Head of caudate nucleus (tissue), 42 donors: ENCODE measurements around the gene PRR12.

ENCODE experiments used
- DNase-seq, 42 donors: peaks; one replicate each; pipeline versions ENCODE4 v3.0.0 to v3.0.0-alpha.2; 2020 to 2021; ENCODE audit warnings: mixed read lengths in 7 of 42
- intact Hi-C: fragments of 100-400 bp; cut with DNase I; formaldehyde crosslinking; loops from one replicate; pipeline ENCODE4 v1.15.0; 2022

The PRR12 gene

DNA sequence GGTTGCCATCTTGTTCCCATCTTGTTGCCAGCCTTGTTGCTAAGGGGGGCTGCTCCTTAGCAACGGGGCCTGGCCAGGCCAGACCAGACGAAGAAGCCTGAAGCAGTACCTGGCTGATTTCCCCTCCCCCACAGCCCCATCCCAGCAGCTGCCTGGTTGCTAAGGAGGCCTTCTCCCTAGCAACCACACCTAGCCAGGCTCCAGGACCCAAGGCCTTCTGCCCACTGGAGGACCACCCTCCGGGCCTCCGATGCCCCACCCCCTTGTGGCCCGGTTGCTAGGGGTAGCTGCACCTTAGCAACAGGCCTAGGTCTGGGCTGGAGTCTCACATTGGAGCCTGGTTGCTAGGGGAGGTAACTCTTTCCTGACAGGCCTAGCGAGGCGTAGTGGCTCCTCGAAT is 6.0 kb upstream of the PRR12 start:
- intact Hi-C loops = no loop called here
- DNase-seq = peak in 10 of 42 donors; percentile 8 to 52 (median 29)

DNA sequence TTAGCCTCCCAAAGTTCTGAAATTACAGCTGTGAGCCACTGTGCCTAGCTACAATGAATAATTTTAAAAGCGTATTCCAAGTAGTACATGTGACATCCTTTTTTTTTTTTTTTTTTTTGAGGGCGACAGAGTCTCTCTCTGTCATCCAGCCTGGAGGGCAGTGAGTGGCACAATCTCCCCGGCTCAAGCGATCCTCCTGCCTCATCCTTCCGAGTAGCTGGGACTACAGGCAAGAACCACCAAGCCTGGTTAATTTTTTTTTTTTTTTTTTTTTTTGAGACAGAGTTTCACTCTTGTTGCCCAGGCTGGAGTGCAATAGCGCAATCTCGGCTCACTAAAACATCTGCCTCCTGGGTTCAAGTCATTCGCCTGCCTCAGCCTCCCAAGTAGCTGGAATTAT is 3.8 kb upstream of the PRR12 start:
- intact Hi-C loops = no loop called here
- no peak for DNase-seq

DNA sequence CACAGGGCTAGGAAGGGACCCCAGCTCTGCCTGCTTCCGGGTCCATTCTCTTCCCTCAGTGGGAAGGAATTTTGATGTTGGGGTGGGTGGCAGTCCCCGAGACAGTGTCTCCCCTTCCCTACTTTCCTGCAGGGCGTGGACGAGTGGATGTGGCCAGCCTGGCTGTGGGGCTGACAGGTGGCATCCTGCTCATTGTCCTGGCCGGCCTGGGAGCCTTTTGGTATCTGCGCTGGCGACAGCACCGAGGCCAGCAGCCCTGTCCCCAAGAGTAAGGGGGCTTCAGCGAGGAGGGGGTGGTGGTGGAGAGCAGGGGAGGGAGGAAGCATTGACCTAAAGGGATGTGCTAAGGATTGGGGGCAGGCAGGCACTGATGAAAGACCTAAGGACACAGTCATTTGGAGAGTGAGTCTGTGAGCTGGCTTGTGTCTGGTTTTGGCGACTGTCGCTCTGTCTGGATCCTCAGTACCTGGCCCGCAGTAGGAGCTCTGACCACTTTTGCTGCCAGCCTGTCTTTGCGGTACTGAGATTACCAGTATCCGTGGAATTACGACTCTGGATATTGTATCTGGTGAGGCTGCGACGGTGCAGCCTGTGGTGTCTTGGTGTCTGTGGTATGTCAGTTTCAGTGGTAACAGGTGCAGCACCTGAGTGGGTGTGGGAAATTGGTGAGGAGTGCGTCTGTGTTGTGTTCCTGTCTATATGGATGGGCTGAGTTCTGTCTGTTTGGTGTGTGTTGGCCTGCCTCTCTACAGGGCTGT is 2.4 kb upstream of the PRR12 start:
- no peak for DNase-seq
- intact Hi-C loops = no loop called here

DNA sequence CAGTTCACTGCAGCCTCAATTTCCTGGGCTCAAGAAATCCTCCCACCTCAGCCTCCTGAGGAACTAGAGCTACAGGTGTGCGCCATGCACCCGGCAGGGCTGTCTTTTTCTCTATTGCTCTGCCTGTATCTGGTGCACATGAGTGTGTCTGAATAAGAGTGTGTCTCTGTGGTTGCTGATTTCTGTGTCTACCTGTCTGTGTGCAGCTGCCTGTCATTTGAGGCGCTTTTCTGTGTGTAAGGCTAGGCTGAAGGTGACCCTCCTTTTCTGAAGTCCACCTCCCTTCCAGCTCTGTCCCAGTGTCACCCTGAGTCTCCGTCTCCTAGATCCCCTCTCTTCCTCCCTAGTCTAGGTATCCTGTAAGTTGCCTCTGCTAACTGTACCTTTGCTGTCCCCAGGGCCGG is 1.5 kb upstream of the PRR12 start:
- intact Hi-C loops = no loop called here
- no peak for DNase-seq

DNA sequence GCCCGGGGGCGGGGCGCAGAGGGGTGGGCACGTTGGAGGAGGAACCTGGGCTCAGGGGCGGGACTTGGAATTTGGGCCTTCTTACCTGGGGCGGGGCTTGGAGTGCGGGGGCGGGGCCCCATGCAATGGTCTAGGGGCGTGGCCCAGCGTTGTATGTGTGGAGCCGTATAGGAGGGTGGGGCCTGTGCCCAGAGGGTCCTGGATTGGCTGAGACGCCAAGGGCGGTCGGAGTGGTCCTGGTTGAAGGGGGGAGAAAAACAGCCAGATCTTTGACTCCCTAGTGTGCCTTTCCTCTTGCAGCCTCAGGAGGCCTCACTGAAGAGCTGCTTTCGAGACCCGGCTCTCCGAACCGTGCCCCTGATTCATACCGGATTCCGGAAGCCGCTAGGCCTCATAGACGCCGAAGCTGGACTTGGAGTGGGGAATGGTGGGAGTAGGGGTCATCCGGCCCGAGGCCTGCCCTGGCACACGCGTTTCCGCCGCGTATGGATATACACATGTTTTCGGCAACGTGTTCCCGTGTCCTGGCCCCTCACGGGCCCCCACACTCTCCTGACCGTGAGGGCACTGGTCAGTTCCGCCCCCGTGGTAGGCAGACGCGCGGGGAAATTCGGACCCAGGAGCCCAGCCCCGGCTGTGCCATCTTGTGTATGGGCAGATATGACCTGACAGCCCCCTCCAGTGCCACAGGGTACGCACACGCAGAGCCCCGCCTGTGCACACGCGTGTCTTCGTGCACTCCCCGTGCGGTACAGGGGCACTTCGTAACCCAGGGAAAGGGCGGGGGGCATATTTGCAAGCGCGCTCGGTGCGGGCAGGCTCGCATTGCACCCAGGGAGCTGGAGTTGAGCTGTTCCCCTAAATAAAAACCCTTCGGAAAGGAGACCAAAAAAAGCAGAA is 661 bp upstream of the PRR12 start:
- DNase-seq = peak; percentile 77 to 98 (median 92)
- intact Hi-C loops = loop anchor here (5.0 to 10.0 kb wide), 2 partner anchors 47 to 74 kb away; partner anchors contain the start of genes BCL2L12 and IRF3

DNA sequence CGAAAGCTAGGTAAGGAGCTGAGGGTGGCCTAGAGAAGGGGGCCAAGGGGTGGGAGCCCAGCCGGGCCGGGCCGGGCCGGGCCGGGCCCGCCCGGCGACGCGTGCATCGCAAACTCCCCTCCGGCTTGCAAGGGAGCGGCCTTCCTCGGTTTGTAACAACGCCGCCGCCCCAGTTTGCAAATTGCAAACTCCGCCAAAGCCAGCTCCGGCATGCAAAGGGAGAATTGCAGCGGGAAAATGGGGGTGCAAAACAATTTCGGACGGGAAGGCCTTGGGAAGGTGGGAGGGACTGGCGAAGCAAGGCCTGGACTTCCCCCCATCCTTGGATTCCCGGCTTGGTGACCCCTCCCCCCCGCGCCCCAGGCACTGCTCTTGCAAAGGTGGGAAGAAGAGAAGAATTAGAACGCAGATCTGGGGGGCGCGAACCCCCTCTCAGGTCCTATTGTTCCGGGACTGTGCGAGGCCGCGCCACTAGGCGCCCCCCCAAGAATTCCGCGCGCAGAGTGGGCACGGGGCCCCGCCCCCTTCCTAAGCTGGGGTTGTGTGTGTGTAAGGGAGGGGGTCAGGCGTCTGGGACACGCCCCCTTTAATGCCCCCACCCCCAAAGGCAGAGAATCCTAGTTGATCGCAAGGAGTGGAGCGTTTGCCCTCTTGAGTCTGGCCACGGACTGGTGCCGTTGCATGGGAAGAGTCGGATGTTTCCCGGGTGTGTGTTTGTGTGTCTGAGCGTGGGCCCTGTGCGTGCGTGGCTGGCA is 926 bp downstream of the PRR12 start:
- intact Hi-C loops = loop anchor here (5.0 to 10.0 kb wide), 2 partner anchors 45 to 73 kb away; partner anchors contain the start of genes BCL2L12 and IRF3
- peak in 40 of 42 donors; percentile 17 to 69 (median 48) for DNase-seq

DNA sequence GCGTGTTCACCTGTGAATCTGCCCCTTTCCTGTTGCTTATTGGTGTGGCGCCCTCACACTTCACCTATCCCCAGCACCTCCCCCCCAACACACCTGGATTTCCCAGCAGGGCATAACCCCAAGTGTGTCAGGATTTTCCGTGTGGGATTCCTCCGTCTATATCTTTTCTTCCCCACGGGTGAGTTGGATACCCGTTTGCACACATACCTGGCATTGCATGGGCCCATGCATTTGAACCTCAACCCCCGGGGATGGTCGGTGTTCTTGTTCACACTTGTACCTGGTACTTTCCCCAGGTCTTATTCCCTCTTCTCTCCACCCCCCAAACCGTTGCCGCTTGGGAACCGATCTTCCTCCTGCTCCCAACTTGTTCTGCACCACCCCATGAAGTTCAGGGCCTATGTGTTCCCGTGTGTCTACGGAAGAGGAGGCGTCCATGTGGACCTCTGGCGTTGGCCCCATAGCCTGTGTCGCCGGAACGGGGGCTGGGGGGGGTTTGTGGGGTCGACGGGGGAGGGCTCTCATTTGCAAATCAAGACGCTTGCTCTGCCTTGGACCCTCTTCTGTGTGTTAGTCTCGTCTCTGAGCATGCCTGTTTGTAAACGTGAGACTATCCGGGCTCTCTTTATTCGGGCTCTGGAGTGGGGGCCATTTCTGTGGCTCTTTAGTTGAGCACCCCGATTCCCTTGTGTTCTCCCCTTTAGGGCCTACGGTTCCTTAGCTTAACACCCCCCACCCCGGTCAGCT is 1.7 kb downstream of the PRR12 start:
- peak in 8 of 42 donors; percentile 14 to 45 (median 20) for DNase-seq
- intact Hi-C loops = loop anchor here (5.0 to 10.0 kb wide), 2 partner anchors 45 to 72 kb away; partner anchors contain the start of genes BCL2L12 and IRF3

DNA sequence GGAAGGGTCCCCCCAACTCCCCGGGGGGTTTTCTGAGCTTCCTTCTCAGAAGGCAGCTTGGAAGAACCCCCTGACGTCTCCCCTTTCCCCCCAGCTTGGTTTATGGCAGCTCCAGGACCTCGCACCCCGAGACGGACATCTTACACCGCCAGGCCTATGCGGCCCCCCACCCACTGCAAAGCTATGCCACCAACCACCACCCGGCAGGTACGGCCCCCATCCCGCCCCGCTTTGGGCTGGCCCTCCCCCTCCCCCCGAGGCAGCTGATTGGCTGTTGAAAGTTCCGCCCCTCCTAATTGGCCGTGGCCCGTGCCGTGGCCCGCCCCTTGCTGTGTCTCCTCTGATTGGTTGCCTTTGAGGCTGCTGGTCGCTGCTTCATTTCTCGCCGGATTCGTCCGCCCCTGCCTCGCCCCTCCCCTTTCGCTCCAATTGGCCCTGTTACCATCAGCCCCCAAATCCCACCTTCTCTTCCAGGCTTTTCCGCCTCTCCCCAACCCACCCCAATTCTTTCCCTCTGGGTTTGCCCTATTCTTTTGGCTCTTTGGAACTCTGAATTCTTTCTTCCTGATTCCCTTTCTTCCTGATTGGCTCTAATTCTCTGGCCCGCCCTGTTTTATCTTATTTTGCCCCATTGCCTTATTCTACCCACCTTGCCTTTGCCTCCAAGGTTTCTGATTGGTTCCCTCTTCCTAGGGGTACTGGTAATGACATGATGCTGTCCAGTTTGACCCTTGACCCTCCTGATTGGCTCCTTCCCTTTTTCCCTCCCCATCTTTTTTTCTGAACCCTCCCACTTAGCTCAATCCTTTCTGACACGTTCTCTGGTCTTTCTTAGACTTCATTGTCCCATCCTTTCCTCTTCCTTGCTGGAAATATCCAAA is 2.5 kb downstream of the PRR12 start:
- peak; percentile 93 to 98 (median 96) for DNase-seq
- intact Hi-C loops = loop anchor here (5.0 to 10.0 kb wide), 2 partner anchors 44 to 71 kb away; partner anchors contain the start of genes BCL2L12 and IRF3

DNA sequence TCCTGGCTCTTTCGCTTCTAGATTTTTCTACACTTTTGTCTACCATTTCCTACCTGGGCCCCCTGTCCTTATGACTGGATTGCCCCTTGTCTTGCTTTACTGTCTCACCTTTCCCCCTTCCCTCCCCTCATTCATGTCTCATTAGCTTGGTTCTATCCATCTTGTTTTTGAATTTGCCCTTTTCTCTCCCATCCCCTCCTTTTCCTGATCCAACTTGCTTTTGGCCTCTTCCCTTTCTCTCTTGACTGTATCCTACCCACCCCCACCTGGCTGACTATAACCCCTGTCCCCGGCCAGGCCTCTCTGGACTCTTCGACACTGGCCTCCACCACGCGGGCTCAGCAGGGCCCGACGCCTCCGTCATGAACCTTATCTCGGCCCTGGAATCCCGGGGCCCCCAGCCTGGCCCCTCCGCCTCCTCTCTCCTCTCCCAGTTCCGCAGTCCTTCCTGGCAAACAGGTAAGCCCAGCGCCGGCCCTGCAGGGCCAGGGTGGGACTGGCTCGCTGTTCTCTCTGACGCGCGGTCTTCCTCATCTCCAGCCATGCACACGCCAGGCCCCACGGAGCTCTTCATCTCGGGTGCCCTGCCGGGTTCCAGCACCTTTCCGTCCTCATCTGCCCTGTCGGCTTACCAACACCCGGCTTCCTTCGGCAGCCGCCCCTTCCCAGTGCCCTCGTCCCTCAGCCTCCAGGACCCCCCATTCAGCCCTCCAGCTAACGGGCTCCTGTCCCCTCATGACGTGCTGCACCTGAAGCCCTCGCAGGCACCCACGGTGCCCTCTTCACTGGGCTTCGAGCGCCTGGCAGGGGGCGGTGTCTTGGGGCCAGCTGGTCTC is 3.4 kb downstream of the PRR12 start:
- intact Hi-C loops = loop anchor here (5.0 to 10.0 kb wide), 2 partner anchors 43 to 70 kb away; partner anchors contain the start of genes BCL2L12 and IRF3
- no peak for DNase-seq

DNA sequence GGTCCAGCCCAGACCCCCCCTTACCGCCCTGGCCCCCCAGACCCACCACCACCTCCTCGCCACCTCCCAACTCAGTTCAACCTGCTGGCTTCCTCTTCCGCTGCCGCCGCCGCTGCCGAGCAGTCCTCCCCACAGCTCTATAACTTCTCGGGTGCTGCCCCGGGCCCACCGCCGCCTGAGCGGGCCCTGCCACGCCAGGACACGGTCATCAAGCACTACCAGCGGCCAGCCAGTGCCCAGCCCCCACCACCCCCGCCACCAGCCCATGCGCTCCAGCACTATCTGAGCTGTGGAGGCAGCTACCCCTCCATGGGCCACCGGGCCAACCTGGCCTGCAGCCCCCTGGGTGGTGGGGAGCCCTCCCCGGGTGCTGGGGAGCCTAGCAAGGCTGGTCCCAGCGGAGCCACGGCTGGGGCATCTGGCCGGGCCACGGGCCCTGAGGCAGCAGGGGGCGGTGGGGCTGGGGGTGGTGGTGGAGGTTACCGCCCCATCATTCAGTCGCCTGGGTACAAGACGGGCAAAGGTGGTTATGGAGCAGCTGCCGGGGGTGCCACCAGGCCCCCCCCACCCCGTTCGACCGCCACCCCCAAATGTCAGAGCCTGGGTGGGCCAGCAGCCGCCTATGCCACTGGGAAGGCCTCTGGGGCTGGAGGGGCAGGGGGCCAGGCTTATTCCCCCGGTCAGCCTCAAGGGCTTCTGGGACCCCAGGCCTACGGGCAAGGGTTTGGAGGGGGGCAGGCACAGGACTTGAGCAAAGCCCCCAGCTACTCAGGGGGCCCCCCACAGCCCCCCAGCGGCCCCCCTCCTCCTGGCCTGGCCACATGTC is 4.2 kb downstream of the PRR12 start:
- intact Hi-C loops = loop anchor here (5.0 to 10.0 kb wide), 2 partner anchors 42 to 70 kb away; partner anchors contain the start of genes BCL2L12 and IRF3
- DNase-seq = no peak

DNA sequence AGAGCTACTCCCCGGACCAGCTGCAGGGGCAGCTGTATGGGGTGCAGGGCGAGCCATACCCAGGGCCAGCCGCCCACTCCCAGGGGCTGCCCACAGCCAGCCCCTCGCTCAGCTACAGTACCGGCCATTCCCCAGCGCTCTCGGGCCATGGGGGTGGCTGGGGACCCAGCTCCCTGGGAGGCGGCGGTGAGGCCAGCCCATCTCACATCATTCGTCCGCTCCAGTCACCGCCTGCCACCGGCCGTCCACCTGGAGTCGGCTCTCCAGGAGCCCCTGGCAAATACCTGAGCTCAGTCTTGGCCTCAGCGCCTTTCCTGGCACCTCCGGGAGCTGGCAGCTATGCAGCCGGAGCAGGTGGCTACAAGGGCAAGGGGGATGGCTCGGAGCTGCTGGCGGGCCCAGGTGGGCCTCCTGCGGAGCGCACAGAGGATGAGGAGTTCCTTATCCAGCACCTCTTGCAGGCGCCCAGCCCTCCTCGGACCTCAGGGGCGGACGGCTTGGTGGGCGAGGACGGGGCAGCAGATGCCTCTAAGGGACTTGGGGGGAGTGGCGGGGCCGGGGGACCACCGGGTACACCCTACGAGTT is 4.9 kb downstream of the PRR12 start:
- DNase-seq = no peak
- intact Hi-C loops = loop anchor here (10.0 kb wide), 1 partner anchor 69 kb away; the partner anchor contains the start of genes BCL2L12 and IRF3

DNA sequence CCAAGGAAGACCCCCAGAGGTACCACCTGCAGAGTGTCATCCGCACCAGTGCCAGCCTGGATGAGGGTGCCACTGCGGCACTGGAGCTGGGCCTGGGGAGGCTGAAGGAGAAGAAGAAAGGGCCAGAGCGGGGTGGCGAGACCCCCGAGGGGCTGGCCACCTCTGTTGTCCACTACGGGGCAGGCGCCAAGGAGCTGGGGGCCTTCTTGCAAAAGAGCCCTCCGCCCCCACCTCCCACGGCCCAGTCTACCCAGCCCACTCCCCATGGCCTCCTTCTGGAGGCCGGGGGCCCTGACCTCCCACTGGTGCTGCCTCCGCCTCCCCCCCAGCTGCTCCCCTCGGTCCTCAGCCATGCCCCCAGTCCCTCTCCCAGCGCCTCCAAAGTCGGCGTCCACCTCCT is 5.4 kb downstream of the PRR12 start:
- intact Hi-C loops = loop anchor here (10.0 kb wide), 1 partner anchor 68 kb away; the partner anchor contains the start of genes BCL2L12 and IRF3

DNA sequence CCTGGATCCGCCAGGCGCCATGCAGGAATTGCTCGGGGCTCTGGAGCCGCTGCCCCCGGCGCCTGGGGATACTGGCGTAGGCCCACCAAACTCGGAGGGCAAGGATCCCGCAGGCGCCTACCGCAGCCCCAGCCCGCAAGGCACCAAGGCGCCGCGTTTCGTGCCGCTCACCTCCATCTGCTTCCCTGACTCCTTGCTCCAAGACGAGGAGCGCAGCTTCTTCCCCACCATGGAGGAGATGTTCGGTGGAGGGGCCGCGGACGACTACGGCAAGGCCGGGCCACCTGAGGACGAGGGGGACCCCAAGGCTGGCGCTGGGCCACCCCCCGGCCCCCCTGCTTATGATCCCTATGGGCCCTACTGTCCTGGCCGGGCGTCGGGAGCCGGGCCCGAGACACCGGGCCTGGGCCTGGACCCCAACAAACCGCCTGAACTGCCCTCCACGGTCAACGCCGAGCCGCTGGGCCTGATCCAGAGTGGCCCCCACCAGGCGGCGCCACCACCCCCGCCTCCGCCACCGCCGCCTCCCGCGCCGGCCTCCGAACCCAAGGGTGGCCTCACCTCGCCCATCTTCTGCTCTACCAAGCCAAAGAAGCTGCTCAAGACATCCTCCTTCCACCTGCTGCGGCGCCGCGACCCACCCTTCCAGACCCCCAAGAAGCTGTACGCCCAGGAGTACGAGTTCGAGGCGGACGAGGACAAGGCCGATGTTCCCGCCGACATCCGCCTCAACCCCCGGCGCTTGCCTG is 6.1 kb downstream of the PRR12 start:
- intact Hi-C loops = loop anchor here (10.0 kb wide), 1 partner anchor 68 kb away; the partner anchor contains the start of genes BCL2L12 and IRF3
- DNase-seq = no peak

More for the DNA sequence above, 5.4 kb downstream of the PRR12 start:
- no peak for DNase-seq

DNA sequence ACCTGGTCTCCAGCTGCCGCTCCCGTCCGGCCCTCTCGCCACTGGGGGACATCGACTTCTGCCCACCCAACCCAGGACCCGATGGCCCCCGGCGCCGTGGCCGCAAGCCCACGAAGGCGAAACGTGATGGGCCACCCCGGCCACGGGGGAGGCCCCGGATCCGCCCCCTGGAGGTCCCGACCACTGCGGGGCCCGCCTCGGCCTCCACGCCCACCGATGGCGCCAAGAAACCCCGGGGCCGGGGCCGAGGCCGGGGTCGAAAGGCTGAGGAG is 6.7 kb downstream of the PRR12 start:
- intact Hi-C loops = loop anchor here (10.0 kb wide), 1 partner anchor 67 kb away; the partner anchor contains the start of genes BCL2L12 and IRF3
- no peak for DNase-seq
